Activated CD8-positive, alpha-beta T cell treated with anti-CD3 and anti-CD28 coated beads for 36 hours (primary cell): ENCODE measurements around the gene STAT6. TPM values are rescaled to one million over a fixed set of nuclear protein-coding genes. Genes with fewer than 3 reads are reported as not detected.

Experiments used
- ATAC-seq: fragments of 200-7000 bp; cut with Tn5 transposase; one replicate; pipeline ENCODE4 v1.10.0; 2021; ENCODE audit warnings: mild to moderate bottlenecking, moderate library complexity
- CTCF ChIA-PET: fragments of 350-600 bp; sonication (Branson Sonifier 250); formaldehyde crosslinking; loops from one replicate; lab custom pipeline; 2021; ENCODE audit warnings: antibody characterized with exemption; lab: Charles Lee
- POLR2A ChIA-PET: fragments of 350-600 bp; sonication (Branson Sonifier 250); formaldehyde crosslinking; loops from one replicate; lab custom pipeline; 2021; ENCODE audit warnings: antibody characterized with exemption; lab: Charles Lee
- DNase-seq: peaks from one replicate; pipeline ENCODE4 v3.0.0-alpha.2; 2020
- H3K27ac Mint-ChIP-seq: one replicate; pipeline ENCODE4 v1.8.0; 2021; ENCODE audit warnings: mild to moderate bottlenecking, mixed read lengths
- H3K27me3 Mint-ChIP-seq: one replicate; pipeline ENCODE4 v1.8.0; 2021; ENCODE audit warnings: mixed read lengths
- H3K36me3 Mint-ChIP-seq: one replicate; pipeline ENCODE4 v1.8.0; 2021; ENCODE audit warnings: low read depth, mixed read lengths
- H3K4me1 Mint-ChIP-seq: one replicate; pipeline ENCODE4 v1.8.0; 2021; ENCODE audit warnings: low read depth, mixed read lengths
- H3K4me3 Mint-ChIP-seq: one replicate; pipeline ENCODE4 v1.8.0; 2021; ENCODE audit warnings: mild to moderate bottlenecking, moderate library complexity, mixed read lengths
- H3K9me3 Mint-ChIP-seq: one replicate; pipeline ENCODE4 v1.8.0; 2021; ENCODE audit warnings: mixed read lengths
- CTCF ChIP-seq: fragments of 200-600 bp; IDR thresholded peaks from one replicate; pipeline ENCODE4 v1.8.0; 2022; ENCODE audit warnings: antibody characterized with exemption, mild to moderate bottlenecking
- intact Hi-C: fragments of 100-400 bp; cut with micrococcal nuclease; formaldehyde crosslinking; loops from one replicate; pipeline ENCODE4 v1.10.0; 2022
- total RNA-seq, 2 experiments: library from RNA; stranded (reverse); gene quantifications; one replicate each; pipeline ENCODE4 v1.2.3, GENCODE V29; 2021

The STAT6 gene
- total RNA-seq, 2 experiments from 2014 or later = 207 to 209 TPM

DNA sequence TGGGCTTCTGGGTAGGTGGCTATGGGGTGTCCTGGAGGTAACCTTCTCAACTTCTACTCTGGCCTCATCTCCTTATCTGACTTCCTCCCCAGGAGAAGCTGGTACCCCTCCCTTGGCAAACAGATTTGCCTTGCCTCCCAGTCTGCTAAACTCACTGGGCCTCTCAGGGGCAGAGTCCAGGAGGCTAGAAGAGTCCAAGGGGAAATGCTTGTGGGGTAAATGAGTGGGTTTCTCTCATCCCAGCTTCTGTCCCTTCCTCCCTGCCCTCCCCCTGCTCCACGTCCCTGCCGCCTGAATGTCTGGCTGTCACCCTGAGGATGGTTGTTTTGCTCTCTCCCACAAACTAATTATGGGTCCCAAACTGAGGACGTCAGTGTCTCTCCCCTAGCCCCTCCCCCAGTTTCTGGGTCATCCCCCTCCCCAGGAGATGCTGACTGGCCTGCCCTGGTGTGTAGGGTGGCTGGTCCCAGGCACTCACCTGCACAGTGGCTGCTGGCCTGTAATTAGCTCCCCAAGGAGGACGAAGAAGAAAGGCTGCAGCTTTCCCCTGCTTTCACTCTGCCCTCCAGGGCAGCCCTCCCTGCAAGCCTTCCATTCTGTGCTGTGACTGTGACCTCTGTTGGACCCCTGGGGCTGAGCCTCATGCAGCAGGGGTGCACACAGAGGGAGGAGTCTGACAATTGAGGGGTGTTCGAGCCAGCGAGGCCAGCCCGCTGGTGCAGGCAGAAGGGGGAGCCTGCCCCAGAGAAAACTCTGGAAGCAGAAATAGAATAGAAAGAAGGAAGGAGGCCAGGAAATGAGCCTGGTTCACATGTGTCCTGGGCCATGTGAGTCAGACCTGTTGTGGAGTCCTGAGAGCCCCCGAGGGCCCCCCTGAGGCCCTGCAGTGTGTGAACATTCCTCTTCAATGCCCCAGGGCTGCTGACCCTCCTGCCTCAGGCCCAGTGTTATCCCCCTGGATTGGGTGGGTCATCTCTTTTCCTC is 36.1 kb upstream of the STAT6 start, which contains the start of gene LRP1-AS:
Gene LRP1-AS, minus strand, starts transcription at position 659 of the 984 bp plus-strand sequence.
- H3K36me3 Mint-ChIP-seq = no peaks in the 10 kb centered on the region
- POLR2A ChIA-PET = no interaction called here
- H3K9me3 Mint-ChIP-seq = no peaks in the 10 kb centered on the region
- ATAC-seq (no peak), DNase-seq (no peak)
- H3K4me1 Mint-ChIP-seq = peaks cover 7% of the 10 kb centered on the region
- CTCF ChIA-PET = interaction anchor here (1.3 kb wide), 1 partner anchor 159 kb away, joined by 3 read pairs; no protein-coding TSS in a partner anchor
- TF ChIP-seq CTCF = no peak
- no peaks in the 10 kb centered on the region for H3K27me3 Mint-ChIP-seq
- H3K27ac Mint-ChIP-seq = no peak within 1 kb of the TSS
- intact Hi-C loops = no loop called here
- no peak within 1 kb of the TSS for H3K4me3 Mint-ChIP-seq

DNA sequence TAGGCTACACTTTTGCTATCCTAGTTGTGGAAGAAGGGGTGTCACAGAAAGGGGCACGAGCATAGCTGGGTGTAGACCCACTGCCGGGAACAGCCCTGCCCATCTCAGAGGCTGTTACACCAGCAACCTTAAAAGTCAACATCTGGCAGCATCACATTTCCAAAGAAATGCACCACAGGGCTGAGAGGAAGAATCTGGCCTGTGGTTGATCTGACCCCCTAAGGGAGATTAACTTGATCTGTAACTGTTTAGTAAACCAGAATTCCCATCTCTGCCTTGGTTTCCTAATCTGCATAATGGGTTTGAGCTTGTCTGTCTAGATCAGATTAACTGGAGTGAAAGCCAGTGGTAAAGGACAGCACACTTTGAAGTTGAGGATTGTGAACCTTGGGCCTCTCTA is 34.9 kb upstream of the STAT6 start:
- Mint-ChIP-seq H3K4me3 (no peak overlapping the region), H3K27ac (no peak overlapping the region)
- CTCF ChIA-PET = interaction anchor here (0.8 to 0.9 kb wide), 2 partner anchors 22 to 36 kb away, joined by 3 read pairs; no protein-coding TSS in a partner anchor

GRCh38 chr12:57145460-57146059 is 34.4 kb upstream of the STAT6 start:
- Mint-ChIP-seq H3K36me3 (no peaks in the 10 kb centered on the region), H3K27ac (no peak overlapping the region), H3K4me3 (no peak overlapping the region), H3K9me3 (no peaks in the 10 kb centered on the region), H3K4me1 (peaks cover 7% of the 10 kb centered on the region), H3K27me3 (no peaks in the 10 kb centered on the region)
- TF ChIP-seq CTCF = no peak
- no peak for DNase-seq
- ChIA-PET POLR2A (interaction anchor here (0.9 to 1.0 kb wide), 2 partner anchors 14 to 23 kb away, joined by 3 read pairs; no protein-coding TSS in a partner anchor), CTCF (interaction anchor here (0.7 to 1.4 kb wide), 3 partner anchors 30 to 40 kb away, joined by 3 read pairs; no protein-coding TSS in a partner anchor)
- intact Hi-C loops = no loop called here
- ATAC-seq = no peak

More for the DNA sequence above, 34.9 kb upstream of the STAT6 start:
- H3K27me3 Mint-ChIP-seq = no peaks in the 10 kb centered on the region
- peaks cover 7% of the 10 kb centered on the region for H3K4me1 Mint-ChIP-seq
- ATAC-seq (no peak), DNase-seq (no peak)
- H3K36me3 Mint-ChIP-seq = no peaks in the 10 kb centered on the region
- H3K9me3 Mint-ChIP-seq = no peaks in the 10 kb centered on the region
- no peak for TF ChIP-seq CTCF
- intact Hi-C loops = no loop called here
- POLR2A ChIA-PET = no interaction called here

GRCh38 chr12:57143454-57143853 is 32.3 kb upstream of the STAT6 start:
- TF ChIP-seq CTCF = no peak
- H3K36me3 Mint-ChIP-seq = no peaks in the 10 kb centered on the region
- intact Hi-C loops = no loop called here
- POLR2A ChIA-PET = no interaction called here
- DNase-seq (peak; percentile 38), ATAC-seq (peak; percentile 78)
- H3K4me1 Mint-ChIP-seq = peaks cover 7% of the 10 kb centered on the region
- CTCF ChIA-PET = interaction anchor here (2.8 to 3.1 kb wide), 2 partner anchors 19 to 32 kb away, joined by 7 to 12 read pairs; no protein-coding TSS in a partner anchor
- H3K27me3 Mint-ChIP-seq = no peaks in the 10 kb centered on the region
- no peak overlapping the region for H3K4me3 Mint-ChIP-seq
- H3K9me3 Mint-ChIP-seq = no peaks in the 10 kb centered on the region
- H3K27ac Mint-ChIP-seq = no peak overlapping the region
